HepG2 (cell line): ENCODE measurements around the gene GRIN2C. TPM values are rescaled to one million over a fixed set of nuclear protein-coding genes. Genes with fewer than 3 reads are reported as not detected.

Experiments used
- FOXC1 ChIP-seq: sonication (generic); formaldehyde crosslinking; IDR thresholded peaks from 2 replicates; pipeline ENCODE4 v1.8.0; 2022; ENCODE audit warnings: mild to moderate bottlenecking, missing genetic modification reagents, borderline replicate concordance
- IKZF4 ChIP-seq: sonication (generic); formaldehyde crosslinking; IDR thresholded peaks from 2 replicates; pipeline ENCODE4 v1.5.1; 2020; ENCODE audit warnings: borderline replicate concordance, mild to moderate bottlenecking, low read depth, missing genetic modification reagents; ENCODE audit errors: not compliant biosample characterization
- JUNB ChIP-seq: sonication (generic); formaldehyde crosslinking; IDR thresholded peaks from 2 replicates; pipeline ENCODE4 v1.8.0; 2022; ENCODE audit warnings: missing genetic modification reagents, mild to moderate bottlenecking, borderline replicate concordance
- NBN ChIP-seq: fragments of 450-650 bp; conservative IDR thresholded peaks from 2 replicates; pipeline ENCODE4 v1.6.1; 2017
- SUZ12 ChIP-seq: fragments of 150-350 bp; IDR thresholded peaks from 2 replicates; pipeline ENCODE4 v1.6.1; 2014; ENCODE audit warnings: low read depth, low read length
- ZBED4 ChIP-seq: sonication (generic); formaldehyde crosslinking; IDR thresholded peaks from 2 replicates; pipeline ENCODE4 v1.4.0; 2020; ENCODE audit warnings: missing genetic modification reagents, borderline replicate concordance
- ZNF629 ChIP-seq: sonication (generic); formaldehyde crosslinking; conservative IDR thresholded peaks from 2 replicates; pipeline ENCODE4 v1.5.0; 2020; ENCODE audit warnings: missing genetic modification reagents
- ZNF766 ChIP-seq: sonication (generic); formaldehyde crosslinking; IDR thresholded peaks from 2 replicates; pipeline ENCODE4 v1.5.0; 2020; ENCODE audit warnings: missing genetic modification reagents, borderline replicate concordance
- ZSCAN31 ChIP-seq: sonication (generic); formaldehyde crosslinking; IDR thresholded peaks from 2 replicates; pipeline ENCODE4 v1.5.0; 2020; ENCODE audit warnings: low read depth, mild to moderate bottlenecking, missing genetic modification reagents
- polyA plus RNA-seq, 8 experiments: library from polyadenylated mRNA; depleted of rRNA in 3 of 8; stranded (reverse) in 7 of 8; unstranded in 1 of 8; fragments of >200 nt; fragmentation: Illumina TruSeq in 4 of 8; extraction: Trizol in 4 of 8; gene quantifications; 2 replicates each; pipeline versions ENCODE4 v1.2.1 to v1.2.3, GENCODE V29; 2011 to 2016; ENCODE audit warnings: low read depth in 4 of 8, missing spikeins in 1 of 8, mixed read lengths in 1 of 8; ENCODE audit not compliant: insufficient read depth in 1 of 8
- total RNA-seq, 5 experiments: library from RNA; depleted of rRNA; stranded (reverse); fragments of >200 nt; fragmentation: Illumina TruSeq; extraction: Trizol; gene quantifications; 2 replicates each; pipeline ENCODE4 v1.2.3, GENCODE V29; 2016; ENCODE audit warnings: low read depth in 1 of 5
- TF ChIP-seq, protein P1 (sequence below): sonication (generic); formaldehyde crosslinking; IDR thresholded peaks from 2 replicates; pipeline ENCODE4 v1.9.0; 2021; ENCODE audit warnings: missing genetic modification reagents, mild to moderate bottlenecking, borderline replicate concordance
- TF ChIP-seq, protein P2 (sequence below): sonication (generic); formaldehyde crosslinking; IDR thresholded peaks from 2 replicates; pipeline ENCODE4 v1.9.0; 2021; ENCODE audit warnings: missing genetic modification reagents, mild to moderate bottlenecking, borderline replicate concordance
- TF ChIP-seq, protein P3 (sequence below): sonication (generic); formaldehyde crosslinking; IDR thresholded peaks from 2 replicates; pipeline ENCODE4 v1.5.1; 2020; ENCODE audit warnings: missing genetic modification reagents, mild to moderate bottlenecking, borderline replicate concordance
- TF ChIP-seq, protein P4 (sequence below): sonication (generic); formaldehyde crosslinking; IDR thresholded peaks from 2 replicates; pipeline ENCODE4 v1.4.0; 2020; ENCODE audit warnings: missing genetic modification reagents, borderline replicate concordance

The GRIN2C gene
- total and polyA plus RNA-seq, 2 of the 13 experiments (the other 11 are each of a cell fraction or from before 2014, with no cell fraction given): 0.03 to 0.11 TPM

- TF ChIP-seq, protein P1, sequence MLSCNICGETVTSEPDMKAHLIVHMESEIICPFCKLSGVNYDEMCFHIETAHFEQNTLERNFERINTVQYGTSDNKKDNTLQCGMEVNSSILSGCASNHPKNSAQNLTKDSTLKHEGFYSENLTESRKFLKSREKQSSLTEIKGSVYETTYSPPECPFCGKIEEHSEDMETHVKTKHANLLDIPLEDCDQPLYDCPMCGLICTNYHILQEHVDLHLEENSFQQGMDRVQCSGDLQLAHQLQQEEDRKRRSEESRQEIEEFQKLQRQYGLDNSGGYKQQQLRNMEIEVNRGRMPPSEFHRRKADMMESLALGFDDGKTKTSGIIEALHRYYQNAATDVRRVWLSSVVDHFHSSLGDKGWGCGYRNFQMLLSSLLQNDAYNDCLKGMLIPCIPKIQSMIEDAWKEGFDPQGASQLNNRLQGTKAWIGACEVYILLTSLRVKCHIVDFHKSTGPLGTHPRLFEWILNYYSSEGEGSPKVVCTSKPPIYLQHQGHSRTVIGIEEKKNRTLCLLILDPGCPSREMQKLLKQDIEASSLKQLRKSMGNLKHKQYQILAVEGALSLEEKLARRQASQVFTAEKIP: no peak
- TF ChIP-seq JUNB (CRISPR knock-in tag) (peak; percentile 76; the same call in 1 of the 2 replicates), ZBED4 (CRISPR knock-in tag) (peak; percentile 65; the same call in 1 of the 2 replicates), ZSCAN31 (CRISPR knock-in tag) (peak; percentile 88; the same call in 1 of the 2 replicates), FOXC1 (no peak), SUZ12 (no peak), ZNF766 (peak; percentile 81; the same call in 1 of the 2 replicates), ZNF629 (peak; percentile 31; the same call in 1 of the 2 replicates), IKZF4 (CRISPR knock-in tag) (peak; percentile 90), NBN (no peak)
- TF ChIP-seq, protein P2, sequence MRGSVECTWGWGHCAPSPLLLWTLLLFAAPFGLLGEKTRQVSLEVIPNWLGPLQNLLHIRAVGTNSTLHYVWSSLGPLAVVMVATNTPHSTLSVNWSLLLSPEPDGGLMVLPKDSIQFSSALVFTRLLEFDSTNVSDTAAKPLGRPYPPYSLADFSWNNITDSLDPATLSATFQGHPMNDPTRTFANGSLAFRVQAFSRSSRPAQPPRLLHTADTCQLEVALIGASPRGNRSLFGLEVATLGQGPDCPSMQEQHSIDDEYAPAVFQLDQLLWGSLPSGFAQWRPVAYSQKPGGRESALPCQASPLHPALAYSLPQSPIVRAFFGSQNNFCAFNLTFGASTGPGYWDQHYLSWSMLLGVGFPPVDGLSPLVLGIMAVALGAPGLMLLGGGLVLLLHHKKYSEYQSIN: no peak
- TF ChIP-seq, protein P3, sequence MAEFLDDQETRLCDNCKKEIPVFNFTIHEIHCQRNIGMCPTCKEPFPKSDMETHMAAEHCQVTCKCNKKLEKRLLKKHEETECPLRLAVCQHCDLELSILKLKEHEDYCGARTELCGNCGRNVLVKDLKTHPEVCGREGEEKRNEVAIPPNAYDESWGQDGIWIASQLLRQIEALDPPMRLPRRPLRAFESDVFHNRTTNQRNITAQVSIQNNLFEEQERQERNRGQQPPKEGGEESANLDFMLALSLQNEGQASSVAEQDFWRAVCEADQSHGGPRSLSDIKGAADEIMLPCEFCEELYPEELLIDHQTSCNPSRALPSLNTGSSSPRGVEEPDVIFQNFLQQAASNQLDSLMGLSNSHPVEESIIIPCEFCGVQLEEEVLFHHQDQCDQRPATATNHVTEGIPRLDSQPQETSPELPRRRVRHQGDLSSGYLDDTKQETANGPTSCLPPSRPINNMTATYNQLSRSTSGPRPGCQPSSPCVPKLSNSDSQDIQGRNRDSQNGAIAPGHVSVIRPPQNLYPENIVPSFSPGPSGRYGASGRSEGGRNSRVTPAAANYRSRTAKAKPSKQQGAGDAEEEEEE (CRISPR knock-in tag): no peak
- TF ChIP-seq, protein P4, sequence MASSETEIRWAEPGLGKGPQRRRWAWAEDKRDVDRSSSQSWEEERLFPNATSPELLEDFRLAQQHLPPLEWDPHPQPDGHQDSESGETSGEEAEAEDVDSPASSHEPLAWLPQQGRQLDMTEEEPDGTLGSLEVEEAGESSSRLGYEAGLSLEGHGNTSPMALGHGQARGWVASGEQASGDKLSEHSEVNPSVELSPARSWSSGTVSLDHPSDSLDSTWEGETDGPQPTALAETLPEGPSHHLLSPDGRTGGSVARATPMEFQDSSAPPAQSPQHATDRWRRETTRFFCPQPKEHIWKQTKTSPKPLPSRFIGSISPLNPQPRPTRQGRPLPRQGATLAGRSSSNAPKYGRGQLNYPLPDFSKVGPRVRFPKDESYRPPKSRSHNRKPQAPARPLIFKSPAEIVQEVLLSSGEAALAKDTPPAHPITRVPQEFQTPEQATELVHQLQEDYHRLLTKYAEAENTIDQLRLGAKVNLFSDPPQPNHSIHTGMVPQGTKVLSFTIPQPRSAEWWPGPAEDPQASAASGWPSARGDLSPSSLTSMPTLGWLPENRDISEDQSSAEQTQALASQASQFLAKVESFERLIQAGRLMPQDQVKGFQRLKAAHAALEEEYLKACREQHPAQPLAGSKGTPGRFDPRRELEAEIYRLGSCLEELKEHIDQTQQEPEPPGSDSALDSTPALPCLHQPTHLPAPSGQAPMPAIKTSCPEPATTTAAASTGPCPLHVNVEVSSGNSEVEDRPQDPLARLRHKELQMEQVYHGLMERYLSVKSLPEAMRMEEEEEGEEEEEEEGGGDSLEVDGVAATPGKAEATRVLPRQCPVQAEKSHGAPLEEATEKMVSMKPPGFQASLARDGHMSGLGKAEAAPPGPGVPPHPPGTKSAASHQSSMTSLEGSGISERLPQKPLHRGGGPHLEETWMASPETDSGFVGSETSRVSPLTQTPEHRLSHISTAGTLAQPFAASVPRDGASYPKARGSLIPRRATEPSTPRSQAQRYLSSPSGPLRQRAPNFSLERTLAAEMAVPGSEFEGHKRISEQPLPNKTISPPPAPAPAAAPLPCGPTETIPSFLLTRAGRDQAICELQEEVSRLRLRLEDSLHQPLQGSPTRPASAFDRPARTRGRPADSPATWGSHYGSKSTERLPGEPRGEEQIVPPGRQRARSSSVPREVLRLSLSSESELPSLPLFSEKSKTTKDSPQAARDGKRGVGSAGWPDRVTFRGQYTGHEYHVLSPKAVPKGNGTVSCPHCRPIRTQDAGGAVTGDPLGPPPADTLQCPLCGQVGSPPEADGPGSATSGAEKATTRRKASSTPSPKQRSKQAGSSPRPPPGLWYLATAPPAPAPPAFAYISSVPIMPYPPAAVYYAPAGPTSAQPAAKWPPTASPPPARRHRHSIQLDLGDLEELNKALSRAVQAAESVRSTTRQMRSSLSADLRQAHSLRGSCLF (CRISPR knock-in tag): 0 out of 2 replicates have a peak, but pooled peaks have one; percentile 77
These were observed 12.8 kb upstream of the GRIN2C start, which contains the start of gene FDXR (continued) for GRCh38 chr17:74872313-74873036.
